ENCODE results near the gene SCG5.
A peak's percentile ranks its signal among the peaks of the same experiment; 100 is the strongest.
"Not testable (repeated sequence)": the region's sequence is repeated elsewhere in the genome, so short reads cannot be mapped to it uniquely, and the experiment has no call there.

The SCG5 gene, protein sequence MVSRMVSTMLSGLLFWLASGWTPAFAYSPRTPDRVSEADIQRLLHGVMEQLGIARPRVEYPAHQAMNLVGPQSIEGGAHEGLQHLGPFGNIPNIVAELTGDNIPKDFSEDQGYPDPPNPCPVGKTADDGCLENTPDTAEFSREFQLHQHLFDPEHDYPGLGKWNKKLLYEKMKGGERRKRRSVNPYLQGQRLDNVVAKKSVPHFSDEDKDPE

GRCh38 chr15:32641517-32642059 lies at the start of gene SCG5:
Gene SCG5 (plus strand): TSS chr15:32641710. CDS start chr15:32643593, 1,883 bp downstream.
- peak; percentile 86 for DNase-seq

DNA sequence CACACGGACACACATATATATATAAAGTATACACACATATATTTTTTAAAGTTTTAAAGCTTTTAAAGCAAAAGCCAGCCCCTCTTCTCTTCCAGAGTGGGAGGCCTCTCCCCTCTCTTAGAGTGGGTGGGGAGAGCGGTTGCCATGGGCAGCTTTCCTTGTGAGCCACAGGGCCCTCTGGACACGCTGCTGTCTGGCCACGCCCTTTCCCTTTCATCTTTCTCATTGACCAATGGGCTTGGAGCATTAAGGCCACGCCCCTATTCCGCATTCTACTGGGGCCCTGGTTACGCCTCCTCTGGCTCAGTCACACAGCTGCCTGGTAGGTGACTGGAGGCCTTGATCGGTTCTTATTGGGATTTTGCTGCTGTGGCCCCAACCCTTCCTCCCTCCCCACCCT lies 48.4 kb upstream of the SCG5 start, which contains the start of gene GOLGA8N:
Gene GOLGA8N, plus strand, starts transcription at position 306 of the 400 bp plus-strand sequence.
- DNase-seq, result not testable (repeated sequence)

- not testable (repeated sequence) for DNase-seq
Observed at GRCh38 chr15:32609518-32609917, 32.0 kb upstream of the SCG5 start.

DNA sequence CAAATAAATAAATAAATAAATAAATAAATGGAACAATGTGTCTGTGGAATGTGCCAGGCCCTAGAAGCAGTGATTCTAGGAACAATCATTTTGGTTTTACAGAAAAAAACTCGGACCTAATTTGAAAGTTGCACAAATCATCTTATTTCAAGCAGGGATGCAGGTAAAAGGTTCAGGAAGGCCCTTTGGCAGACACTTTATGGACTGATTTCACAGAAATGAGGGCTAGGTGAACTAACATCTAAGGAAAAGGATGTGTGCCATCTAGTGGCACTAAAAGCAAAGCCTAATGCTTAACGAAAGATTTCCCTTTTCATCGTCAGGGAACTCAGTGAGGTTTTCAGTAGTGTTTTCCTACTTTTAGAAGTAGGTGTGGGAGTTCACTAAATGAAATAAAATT lies 30.8 kb upstream of the SCG5 start:
- DNase-seq, result peak; percentile 57

DNA sequence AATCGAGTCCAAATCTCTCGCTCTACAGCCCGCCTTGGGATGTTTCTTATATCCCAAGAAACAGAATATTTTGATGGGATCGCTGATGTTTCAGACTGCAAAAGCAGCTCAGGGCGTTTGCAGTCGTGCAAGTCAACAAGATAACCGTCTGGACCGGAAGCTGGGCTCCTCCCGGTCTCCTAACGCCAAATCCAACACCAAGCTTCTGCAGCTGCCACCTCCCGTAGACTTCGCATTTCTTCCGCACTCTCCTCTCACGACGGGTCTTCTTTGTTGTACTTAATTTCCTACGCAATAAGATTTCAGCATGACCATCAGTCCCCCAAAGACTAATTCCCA lies 26.8 kb upstream of the SCG5 start:
- DNase-seq, result not testable (repeated sequence)

- peak; percentile 98 for DNase-seq
Observed at GRCh38 chr15:32615051-32615870, 26.2 kb upstream of the SCG5 start, which contains the start of gene ARHGAP11A. Gene ARHGAP11A (plus strand): TSS chr15:32615504. CDS start chr15:32616212, 708 bp downstream.

GRCh38 chr15:32615871-32616426 lies 25.6 kb upstream of the SCG5 start:
- peak; percentile 28 for DNase-seq

GRCh38 chr15:32636410-32636809 lies 5.1 kb upstream of the SCG5 start:
- no peak for DNase-seq

- no peak for DNase-seq
Observed at GRCh38 chr15:32636908-32637567, 4.5 kb upstream of the SCG5 start.

DNA sequence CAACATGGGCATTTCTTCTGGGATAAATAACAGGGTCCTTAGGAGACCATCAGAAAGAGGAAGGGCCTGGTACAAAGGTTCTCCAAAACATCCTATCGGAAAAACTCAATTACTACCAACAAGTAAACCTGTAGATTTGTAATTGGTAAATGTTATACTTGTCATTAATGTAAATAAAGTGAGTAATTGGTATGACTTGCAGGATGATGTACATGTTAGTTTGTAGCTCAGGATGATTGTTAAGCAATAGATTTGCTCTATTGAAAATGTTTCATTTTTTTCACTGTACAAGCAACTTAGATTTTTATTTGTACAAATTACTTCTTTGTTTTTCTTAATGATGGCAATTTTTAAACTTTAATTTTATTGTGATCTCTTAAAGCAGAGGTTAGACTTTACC lies 3.8 kb upstream of the SCG5 start:
- no peak for DNase-seq

GRCh38 chr15:32642667-32643435 lies 1.3 kb downstream of the SCG5 start:
- DNase-seq, result no peak

DNA sequence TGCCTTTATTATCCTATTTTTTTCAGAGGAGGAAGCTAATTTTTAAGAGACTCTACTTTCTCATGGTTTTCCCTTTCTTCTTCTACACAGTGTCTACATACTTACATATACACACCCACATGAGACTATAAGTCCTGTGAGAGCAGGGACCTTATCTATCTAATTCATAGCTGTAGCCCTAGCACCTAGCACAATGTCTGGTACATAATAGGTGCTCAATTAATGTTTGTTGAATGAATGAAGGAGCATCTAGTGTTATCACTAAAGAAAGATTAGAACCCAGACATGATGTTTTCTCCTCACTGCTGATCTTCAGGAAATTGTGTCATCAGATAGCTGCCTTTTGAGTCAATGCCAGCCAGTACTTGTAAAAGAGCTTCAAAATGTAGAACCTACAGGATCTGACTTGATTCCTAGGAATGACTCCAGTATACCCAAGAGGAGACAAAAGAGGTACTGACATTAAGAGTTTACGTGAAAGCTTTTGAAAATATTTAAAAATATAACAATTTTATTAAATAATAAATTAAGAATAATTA lies 2.5 kb downstream of the SCG5 start:
- no peak for DNase-seq

GRCh38 chr15:32646291-32646690 lies 4.8 kb downstream of the SCG5 start:
- DNase-seq, result peak; percentile 75

DNA sequence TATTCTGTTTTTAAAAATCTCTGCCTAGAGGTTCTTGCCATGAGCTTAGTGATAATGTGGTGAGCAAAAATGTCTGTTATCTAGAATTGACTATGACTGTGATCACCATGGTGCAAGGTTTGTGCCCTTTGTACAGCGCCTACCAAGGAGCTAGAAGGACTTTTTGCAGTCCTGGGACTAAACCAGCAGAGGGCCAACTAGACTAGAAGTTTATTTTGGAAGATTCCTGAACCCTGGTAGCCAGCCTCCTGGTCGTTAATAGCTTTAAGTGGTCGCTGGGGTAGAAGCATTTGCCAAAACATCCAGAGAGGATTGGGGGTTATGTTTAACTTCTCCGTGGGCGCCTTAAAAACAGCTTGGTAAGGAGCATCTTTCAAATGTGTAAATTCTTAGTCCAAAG lies 7.8 kb downstream of the SCG5 start:
- DNase-seq, result no peak

GRCh38 chr15:32651229-32651837 lies 9.8 kb downstream of the SCG5 start:
- DNase-seq, result peak; percentile 65

DNA sequence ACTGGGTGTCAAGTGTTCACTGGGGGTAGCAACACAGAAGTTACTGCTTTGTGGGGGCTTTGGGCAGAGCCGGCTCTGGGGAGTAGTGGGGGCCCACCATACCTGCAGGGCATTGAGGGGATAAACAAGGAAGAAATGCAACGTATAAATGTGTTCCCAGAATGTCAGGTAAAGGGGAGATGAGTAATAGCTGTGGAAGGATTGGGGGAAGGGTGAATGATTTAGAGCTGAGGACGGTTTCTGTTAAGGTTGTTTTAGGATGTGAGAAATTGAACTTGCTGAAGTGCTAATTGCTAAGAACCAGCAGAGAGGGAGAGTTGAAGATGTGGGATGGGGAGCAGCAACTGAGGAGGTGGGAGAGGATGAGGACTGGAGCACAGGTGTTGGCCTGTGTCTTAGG lies 10.7 kb downstream of the SCG5 start:
- no peak for DNase-seq

- DNase-seq, result no peak
Observed at GRCh38 chr15:32656091-32656490, 14.6 kb downstream of the SCG5 start.

DNA sequence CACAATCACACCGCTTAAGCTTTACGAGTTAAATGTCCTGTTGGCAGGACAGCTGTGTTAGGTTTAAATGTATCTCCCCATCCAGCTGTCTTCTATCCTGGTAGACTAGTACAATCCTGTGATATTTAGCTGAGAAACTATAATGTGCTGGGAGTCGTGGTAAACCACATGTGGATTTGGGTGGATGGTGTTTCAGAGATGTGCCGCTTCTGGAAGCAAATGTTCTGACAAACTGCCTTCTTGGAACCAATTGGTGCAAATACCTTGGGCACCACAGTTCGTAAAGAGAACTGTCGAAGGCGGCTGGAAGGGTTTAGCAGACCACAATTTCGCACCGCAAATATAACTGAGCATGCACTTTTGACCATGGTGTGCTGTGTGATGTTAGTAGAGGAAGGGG lies 15.0 kb downstream of the SCG5 start:
- DNase-seq, result no peak

- DNase-seq, result no peak
Observed at GRCh38 chr15:32657198-32657883, 15.8 kb downstream of the SCG5 start.

- no peak for DNase-seq
Observed at GRCh38 chr15:32657941-32658340, 16.4 kb downstream of the SCG5 start.

Data from eye (tissue), 1 donor.